Neural progenitor cell (in vitro differentiated cells): ENCODE measurements around the gene WDR72. TPM values are rescaled to one million over a fixed set of nuclear protein-coding genes. Genes with fewer than 3 reads are reported as not detected.

Experiments
- DNase-seq: peaks from one replicate; pipeline ENCODE4 v3.0.0-alpha.2; 2016; ENCODE audit warnings: low spot score
- H2AFZ ChIP-seq: fragments of 200-600 bp; sonication (generic); replicated peaks from 2 replicates; pipeline ENCODE4 v1.6.1; 2016; ENCODE audit warnings: antibody characterized with exemption
- H3F3A ChIP-seq: fragments of 200-600 bp; sonication (generic); 2 replicates; pipeline ENCODE4 v1.6.1; 2016; ENCODE audit warnings: antibody characterized with exemption, low read depth
- H3K27ac ChIP-seq: fragments of 200-600 bp; sonication (generic); 2 replicates; pipeline ENCODE4 v1.5.1; 2016; ENCODE audit warnings: mild to moderate bottlenecking
- H3K27me3 ChIP-seq: fragments of 200-600 bp; sonication (generic); 2 replicates; pipeline ENCODE4 v1.6.1; 2016; ENCODE audit warnings: mild to moderate bottlenecking, moderate library complexity
- H3K36me3 ChIP-seq: fragments of 200-600 bp; sonication (generic); 2 replicates; pipeline ENCODE4 v1.5.1; 2016
- H3K4me1 ChIP-seq: fragments of 200-600 bp; sonication (generic); 2 replicates; pipeline ENCODE4 v1.6.1; 2016; ENCODE audit warnings: mixed run types
- H3K4me2 ChIP-seq: fragments of 200-600 bp; sonication (generic); 2 replicates; pipeline ENCODE4 v1.6.1; 2016
- H3K4me3 ChIP-seq: fragments of 200-600 bp; sonication (generic); 2 replicates; pipeline ENCODE4 v1.5.1; 2016
- H3K79me2 ChIP-seq: fragments of 200-600 bp; sonication (generic); 2 replicates; pipeline ENCODE4 v1.6.1; 2016; ENCODE audit warnings: low read depth
- H3K9ac ChIP-seq: fragments of 200-600 bp; sonication (generic); 2 replicates; pipeline ENCODE4 v1.6.1; 2016
- H3K9me3 ChIP-seq: fragments of 200-600 bp; sonication (generic); 2 replicates; pipeline ENCODE4 v1.5.1; 2016; ENCODE audit warnings: low read depth
- H4K20me1 ChIP-seq: fragments of 200-600 bp; sonication (generic); 2 replicates; pipeline ENCODE4 v1.6.1; 2016; ENCODE audit warnings: low read depth
- H3K27ac Mint-ChIP-seq: 3 replicates; pipeline ENCODE4 v1.8.0; 2021; ENCODE audit warnings: mixed read lengths
- H3K27me3 Mint-ChIP-seq: 2 replicates; pipeline ENCODE4 v1.8.0; 2022; ENCODE audit warnings: low read depth, mild to moderate bottlenecking, inconsistent platforms, moderate library complexity, mixed read lengths; ENCODE audit not compliant: insufficient read depth
- H3K36me3 Mint-ChIP-seq: 3 replicates; pipeline ENCODE4 v1.8.0; 2021; ENCODE audit warnings: mixed read lengths
- H3K4me1 Mint-ChIP-seq: 3 replicates; pipeline ENCODE4 v1.8.0; 2021; ENCODE audit warnings: mixed read lengths
- H3K4me3 Mint-ChIP-seq: 3 replicates; pipeline ENCODE4 v1.8.0; 2021; ENCODE audit warnings: mild to moderate bottlenecking, moderate library complexity, mixed read lengths
- H3K9me3 Mint-ChIP-seq: 3 replicates; pipeline ENCODE4 v1.8.0; 2020; ENCODE audit warnings: mixed read lengths
- EZH2 ChIP-seq: fragments of 200-600 bp; sonication (generic); IDR thresholded peaks from 2 replicates; pipeline ENCODE4 v1.6.1; 2017; ENCODE audit warnings: antibody characterized with exemption, mild to moderate bottlenecking, moderate library complexity
- EZH2phosphoT487 ChIP-seq: fragments of 200-600 bp; sonication (generic); IDR thresholded peaks from 2 replicates; pipeline ENCODE4 v1.6.1; 2017; ENCODE audit warnings: antibody characterized with exemption
- total RNA-seq: library from RNA; depleted of rRNA; stranded (reverse); fragments of >200 nt; gene quantifications from 2 replicates; pipeline ENCODE4 v1.2.3, GENCODE V29; 2015; ENCODE audit warnings: low replicate concordance
- TF ChIP-seq, protein P1 (sequence below): fragments of 200-600 bp; sonication (generic); IDR thresholded peaks from 2 replicates; pipeline ENCODE4 v1.5.1; 2017; ENCODE audit warnings: antibody characterized with exemption, mild to moderate bottlenecking

The WDR72 gene
- total RNA-seq, 1 donor from 2014 or later, result 4.6 TPM

DNA sequence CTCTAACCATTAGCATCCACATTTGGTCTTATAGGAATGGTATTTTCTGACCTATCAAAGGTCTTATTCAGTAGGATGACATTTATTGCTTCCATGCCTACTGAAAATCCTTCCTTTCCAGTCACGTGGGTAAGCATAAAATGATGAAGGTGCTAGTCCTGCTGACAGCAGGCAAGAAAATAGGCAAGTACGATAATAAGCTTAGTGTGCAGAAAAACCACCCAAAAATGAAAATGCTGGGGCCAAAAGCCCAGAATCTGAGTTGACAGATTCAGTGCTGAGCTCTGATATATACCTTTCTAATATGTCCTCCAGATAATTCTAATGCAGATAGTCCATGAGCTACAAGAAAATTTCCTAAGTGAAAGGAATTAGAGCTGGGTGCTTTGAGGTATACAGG is 194.8 kb downstream of the WDR72 start:
- Histone ChIP-seq H3K27ac (no peak overlapping the region), H3K27me3 (no peaks in the 10 kb centered on the region), H3K4me3 (no peak overlapping the region), H3K4me1 (peaks cover under 1% of the 10 kb centered on the region), H2AFZ (peak overlapping the region; percentile 16), H3K36me3 (no peaks in the 10 kb centered on the region), H4K20me1 (no peaks in the 10 kb centered on the region), H3K9ac (no peak overlapping the region), H3K4me2 (no peak overlapping the region), H3K9me3 (no peaks in the 10 kb centered on the region), H3K79me2 (no peaks in the 10 kb centered on the region), H3F3A (no peaks in the 10 kb centered on the region)
- no peak for DNase-seq
- no peaks in the 10 kb centered on the region for H3K36me3 Mint-ChIP-seq
- H3K27ac Mint-ChIP-seq, result no peak overlapping the region
- no peak overlapping the region for H3K4me3 Mint-ChIP-seq
- TF ChIP-seq EZH2phosphoT487, result no peak
- TF ChIP-seq, protein P1, sequence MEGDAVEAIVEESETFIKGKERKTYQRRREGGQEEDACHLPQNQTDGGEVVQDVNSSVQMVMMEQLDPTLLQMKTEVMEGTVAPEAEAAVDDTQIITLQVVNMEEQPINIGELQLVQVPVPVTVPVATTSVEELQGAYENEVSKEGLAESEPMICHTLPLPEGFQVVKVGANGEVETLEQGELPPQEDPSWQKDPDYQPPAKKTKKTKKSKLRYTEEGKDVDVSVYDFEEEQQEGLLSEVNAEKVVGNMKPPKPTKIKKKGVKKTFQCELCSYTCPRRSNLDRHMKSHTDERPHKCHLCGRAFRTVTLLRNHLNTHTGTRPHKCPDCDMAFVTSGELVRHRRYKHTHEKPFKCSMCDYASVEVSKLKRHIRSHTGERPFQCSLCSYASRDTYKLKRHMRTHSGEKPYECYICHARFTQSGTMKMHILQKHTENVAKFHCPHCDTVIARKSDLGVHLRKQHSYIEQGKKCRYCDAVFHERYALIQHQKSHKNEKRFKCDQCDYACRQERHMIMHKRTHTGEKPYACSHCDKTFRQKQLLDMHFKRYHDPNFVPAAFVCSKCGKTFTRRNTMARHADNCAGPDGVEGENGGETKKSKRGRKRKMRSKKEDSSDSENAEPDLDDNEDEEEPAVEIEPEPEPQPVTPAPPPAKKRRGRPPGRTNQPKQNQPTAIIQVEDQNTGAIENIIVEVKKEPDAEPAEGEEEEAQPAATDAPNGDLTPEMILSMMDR, result no peak
- no peak for TF ChIP-seq EZH2
- no peaks in the 10 kb centered on the region for H3K27me3 Mint-ChIP-seq
- peaks cover 5% of the 10 kb centered on the region for H3K9me3 Mint-ChIP-seq
- H3K4me1 Mint-ChIP-seq, result peaks cover 25% of the 10 kb centered on the region

DNA sequence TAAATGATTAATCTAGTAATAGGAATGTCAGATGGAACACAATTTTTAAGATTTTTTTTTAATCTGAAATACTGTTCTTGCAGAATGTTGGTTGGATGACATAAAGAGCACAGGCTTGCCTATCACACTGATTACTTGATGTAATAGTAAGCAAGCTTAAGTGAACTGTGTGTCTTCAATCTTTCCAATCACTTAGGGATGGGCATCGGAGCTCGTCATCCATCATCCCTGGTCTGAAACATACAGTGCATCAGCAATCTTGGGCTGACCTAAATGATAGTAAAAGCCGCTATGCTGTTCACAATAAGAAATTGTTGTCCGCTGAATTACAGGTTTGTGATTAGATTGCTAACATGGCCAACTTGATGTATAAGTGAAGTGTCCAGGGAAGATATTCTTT is 195.8 kb downstream of the WDR72 start:
- TF ChIP-seq, protein P1, result no peak
- no peak for TF ChIP-seq EZH2phosphoT487
- no peak for TF ChIP-seq EZH2
- H3K9me3 ChIP-seq, result no peaks in the 10 kb centered on the region

DNA sequence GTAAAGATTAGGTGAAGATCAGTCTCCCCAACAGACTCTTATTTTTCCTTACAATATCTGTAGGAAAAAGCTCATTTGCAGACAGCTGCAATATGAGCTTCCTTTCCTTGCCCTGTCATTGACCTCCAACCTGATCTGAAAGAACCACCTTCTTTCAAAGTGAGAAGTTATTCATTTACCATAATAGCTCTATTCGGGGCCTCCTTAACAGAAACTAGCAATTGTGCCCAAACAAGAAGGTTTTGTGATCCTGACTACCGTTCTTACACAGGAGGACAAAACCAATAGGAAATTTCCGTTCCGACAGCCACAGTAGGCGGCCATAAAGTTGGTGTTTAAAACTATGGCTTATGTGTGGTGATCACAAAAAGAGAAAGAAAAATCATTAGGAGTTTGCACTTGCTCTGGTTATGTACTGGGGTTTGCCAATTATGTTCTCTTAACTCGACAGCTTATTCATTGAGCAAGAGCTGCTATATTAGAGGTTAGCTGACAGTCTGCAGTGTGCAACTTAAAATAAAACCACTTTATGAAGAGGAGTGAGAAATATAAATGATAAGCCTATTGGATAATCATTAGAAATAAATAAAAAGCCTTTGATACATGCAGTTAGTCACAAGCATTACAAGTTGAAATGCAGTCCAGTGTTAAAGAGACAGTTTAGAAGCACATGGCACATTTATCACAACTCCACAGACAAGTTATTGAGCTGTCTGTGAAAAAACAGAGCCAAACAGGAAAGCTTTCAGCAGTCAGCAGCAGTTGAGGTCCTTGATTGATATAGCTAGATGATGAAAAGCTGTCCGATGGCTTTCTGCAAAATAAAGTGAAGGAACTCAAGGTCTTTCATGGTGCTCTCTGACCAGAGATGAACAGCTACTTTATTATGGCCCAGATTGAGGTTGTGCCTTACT is 199.8 kb downstream of the WDR72 start:
- H3K4me1 Mint-ChIP-seq, result peaks cover 41% of the 10 kb centered on the region
- H3K9me3 Mint-ChIP-seq, result no peaks in the 10 kb centered on the region
- no peaks in the 10 kb centered on the region for H3F3A ChIP-seq
- H3K27me3 Mint-ChIP-seq, result peaks cover 2% of the 10 kb centered on the region
- peak overlapping the region; percentile 31 for H3K27ac Mint-ChIP-seq
- H4K20me1 ChIP-seq, result no peaks in the 10 kb centered on the region
- H3K27me3 ChIP-seq, result no peaks in the 10 kb centered on the region
- DNase-seq, result no peak
- H3K79me2 ChIP-seq, result no peaks in the 10 kb centered on the region
- H3K36me3 Mint-ChIP-seq, result no peaks in the 10 kb centered on the region
- H3K4me3 Mint-ChIP-seq, result no peak overlapping the region
- no peaks in the 10 kb centered on the region for H3K36me3 ChIP-seq
- peaks cover 9% of the 10 kb centered on the region for H3K4me1 ChIP-seq
- no peak overlapping the region for H3K4me3 ChIP-seq
- H2AFZ ChIP-seq, result no peak overlapping the region
- no peak overlapping the region for H3K9ac ChIP-seq
- TF ChIP-seq EZH2, result no peak
- TF ChIP-seq EZH2phosphoT487, result no peak
- TF ChIP-seq, protein P1, result no peak
- H3K4me2 ChIP-seq, result no peak overlapping the region
- H3K27ac ChIP-seq, result no peak overlapping the region
- H3K9me3 ChIP-seq, result no peaks in the 10 kb centered on the region

More for the DNA sequence above, 195.8 kb downstream of the WDR72 start:
- H4K20me1 ChIP-seq, result no peaks in the 10 kb centered on the region
- H3K4me2 ChIP-seq, result no peak overlapping the region
- no peak overlapping the region for H3K27ac ChIP-seq
- H3K9ac ChIP-seq, result no peak overlapping the region
- no peaks in the 10 kb centered on the region for H3K36me3 Mint-ChIP-seq
- H3K27ac Mint-ChIP-seq, result no peak overlapping the region
- no peaks in the 10 kb centered on the region for H3K27me3 ChIP-seq
- no peaks in the 10 kb centered on the region for H3K79me2 ChIP-seq
- H3K9me3 Mint-ChIP-seq, result no peaks in the 10 kb centered on the region
- no peak for DNase-seq
- no peaks in the 10 kb centered on the region for H3F3A ChIP-seq
- H2AFZ ChIP-seq, result no peak overlapping the region
- H3K4me3 ChIP-seq, result no peak overlapping the region
- H3K27me3 Mint-ChIP-seq, result no peaks in the 10 kb centered on the region
- H3K4me1 Mint-ChIP-seq, result peaks cover 35% of the 10 kb centered on the region
- no peaks in the 10 kb centered on the region for H3K36me3 ChIP-seq
- no peak overlapping the region for H3K4me3 Mint-ChIP-seq
- H3K4me1 ChIP-seq, result peaks cover 9% of the 10 kb centered on the region
